CD4-positive, alpha-beta T cell treated with Interleukin-12 subunit alpha and Interleukin-12 subunit beta, for 1 hour (primary cell): Measurements from ENCODE around the gene MFSD12.

ENCODE experiments used
- DNase-seq: peaks from one replicate; pipeline ENCODE4 v3.0.0-alpha.2; 2020

The MFSD12 gene

DNA sequence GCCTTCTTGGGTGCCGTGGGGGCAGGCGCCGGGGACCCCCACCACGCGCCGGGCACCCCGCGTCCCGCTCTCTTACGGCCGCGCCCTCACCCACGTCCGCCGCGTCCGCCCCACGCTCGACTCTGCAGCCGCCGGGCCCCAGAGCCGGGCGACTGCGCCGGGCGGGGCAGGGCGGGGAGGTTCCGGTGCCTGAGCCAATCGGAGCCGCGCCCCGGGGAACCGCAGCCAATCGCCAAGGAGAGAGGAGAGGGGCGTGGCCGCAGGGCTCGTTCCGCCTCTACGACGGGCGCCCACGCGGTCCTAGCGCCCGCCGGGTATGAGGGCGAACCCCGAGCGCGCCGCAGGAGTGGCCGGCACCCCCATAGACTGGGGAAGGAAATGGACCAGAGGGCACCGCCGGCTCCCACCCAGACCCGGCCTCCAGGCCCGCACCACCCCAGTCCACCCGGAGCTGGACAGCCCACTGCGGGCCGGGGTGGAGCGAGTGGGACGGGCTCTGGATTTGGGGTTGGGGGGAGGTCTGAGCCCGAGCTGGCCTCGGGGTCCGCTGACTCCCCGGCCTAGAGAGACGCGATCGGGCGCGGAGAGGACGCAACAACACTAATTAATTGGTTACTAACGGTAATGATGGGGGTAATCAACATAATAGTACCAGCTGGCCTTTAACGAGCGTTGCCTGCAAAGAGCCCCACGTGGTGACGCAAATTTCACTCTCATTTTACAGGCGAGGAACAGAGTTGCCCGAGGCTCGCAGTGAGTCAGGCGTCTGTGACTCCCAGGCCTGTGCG is at the start of gene MFSD12:
Gene MFSD12, minus strand, starts transcription at position 126 of the 788 bp plus-strand sequence. CDS start 183 bp downstream, outside the sequence.
- DNase-seq = peak; percentile 96

DNA sequence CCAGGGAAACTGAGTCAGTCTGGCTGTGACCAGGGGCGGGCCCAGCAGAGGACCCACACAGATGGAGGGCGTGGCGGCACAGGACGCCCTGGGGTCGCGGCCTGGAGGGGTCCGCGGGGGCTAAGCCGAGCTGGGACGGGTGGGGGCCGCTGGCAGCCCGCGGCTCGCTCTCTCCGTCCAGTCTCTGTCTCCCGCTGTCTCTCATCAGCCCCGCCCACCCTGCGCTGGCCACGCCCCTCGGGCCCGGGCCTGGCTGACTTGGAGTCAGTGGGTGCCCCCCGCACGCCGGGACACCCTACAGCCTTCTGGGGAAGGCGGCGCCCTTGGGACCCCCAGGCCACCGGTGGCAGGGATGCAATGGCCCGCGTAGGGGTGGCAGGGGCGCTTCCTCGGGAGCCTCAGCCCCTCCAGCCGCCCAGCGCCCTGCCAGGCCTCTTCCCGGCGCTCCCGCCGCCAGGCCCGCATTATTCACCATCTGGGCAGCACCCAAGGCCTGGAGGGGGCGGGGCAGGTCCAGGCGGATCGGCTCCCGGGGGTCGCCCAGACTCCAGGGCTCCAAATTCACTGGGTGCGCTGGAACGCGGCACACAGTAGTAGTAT is 49.4 kb upstream of the MFSD12 start, which contains the start of gene TBXA2R:
Gene TBXA2R, minus strand, starts transcription at position 186 of the 600 bp plus-strand sequence. CDS start 6,241 bp downstream, outside the sequence.
- peak; percentile 48 for DNase-seq

DNA sequence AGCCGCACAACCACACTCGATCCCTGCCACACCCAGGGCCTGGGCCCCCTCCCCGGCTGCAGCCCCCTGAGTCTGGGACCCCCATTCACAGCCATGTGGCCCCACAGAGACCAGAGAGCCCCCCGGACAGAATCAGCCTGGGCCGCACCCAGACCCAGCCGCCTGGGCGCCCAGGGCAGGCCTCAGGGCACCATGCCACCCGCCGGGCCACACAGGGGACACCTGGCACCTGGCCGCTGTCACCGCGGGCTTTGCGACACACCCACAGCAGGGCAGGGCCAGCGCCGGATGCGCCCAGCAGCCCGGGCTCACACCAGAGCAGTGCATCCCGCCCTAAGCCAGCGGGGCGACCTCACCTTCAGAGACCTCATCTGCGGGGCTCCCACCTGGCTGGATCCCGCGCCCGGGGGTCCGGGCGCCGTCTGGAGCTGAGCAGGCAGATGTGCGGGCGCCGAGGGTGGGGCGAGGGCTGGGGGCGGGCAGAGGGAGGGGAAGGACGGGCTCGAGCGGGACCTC is 48.8 kb upstream of the MFSD12 start:
- peak; percentile 33 for DNase-seq

DNA sequence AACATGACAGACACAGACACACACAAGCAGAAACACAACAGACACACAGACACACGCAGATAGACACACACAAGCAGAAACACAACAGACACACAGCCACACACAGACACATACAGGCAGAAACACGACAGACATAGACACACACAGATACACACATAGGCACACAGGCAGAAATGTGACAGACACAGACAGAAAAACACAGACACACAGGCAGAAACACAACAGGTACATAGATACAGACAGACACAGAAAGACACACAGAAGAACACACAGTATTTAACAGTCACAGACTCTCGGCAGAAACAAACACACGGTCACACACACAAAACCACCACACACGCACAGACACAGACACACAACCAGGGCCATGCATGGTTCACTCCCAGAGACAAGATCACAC is 48.4 kb upstream of the MFSD12 start:
- DNase-seq = no peak

DNA sequence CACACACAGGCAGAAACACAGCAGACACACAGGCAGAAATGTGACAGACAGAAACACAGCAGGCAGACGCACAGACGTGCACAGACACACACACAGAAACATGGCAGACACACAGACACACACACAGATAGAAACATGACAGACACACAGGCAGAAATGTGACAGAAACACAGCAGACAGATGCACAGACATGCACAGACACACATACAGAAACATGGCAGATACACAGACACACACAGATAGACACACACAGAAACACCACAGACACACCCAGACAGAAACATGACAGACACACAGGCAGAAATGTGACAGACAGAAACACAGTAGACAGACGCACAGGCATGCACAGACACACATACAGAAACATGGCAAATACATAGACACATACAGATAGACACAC is 48.0 kb upstream of the MFSD12 start:
- no peak for DNase-seq

DNA sequence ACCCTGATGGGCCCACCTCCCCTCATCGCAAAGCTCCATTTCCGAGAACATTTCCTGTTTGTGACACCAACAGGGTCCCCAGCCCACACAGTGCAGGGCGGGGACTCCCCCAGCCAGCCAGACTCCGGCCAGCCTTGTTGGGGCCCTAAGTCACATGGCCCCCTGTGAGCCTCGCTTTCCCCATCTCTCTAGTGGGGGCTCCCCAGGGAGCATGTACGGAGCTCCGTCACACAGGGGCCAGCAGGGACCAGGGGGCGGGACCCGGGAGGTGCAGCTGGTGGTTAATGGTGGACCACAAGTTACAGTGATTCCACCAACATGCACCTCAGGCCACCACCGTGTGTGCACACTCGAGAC is 47.6 kb upstream of the MFSD12 start:
- peak; percentile 34 for DNase-seq

DNA sequence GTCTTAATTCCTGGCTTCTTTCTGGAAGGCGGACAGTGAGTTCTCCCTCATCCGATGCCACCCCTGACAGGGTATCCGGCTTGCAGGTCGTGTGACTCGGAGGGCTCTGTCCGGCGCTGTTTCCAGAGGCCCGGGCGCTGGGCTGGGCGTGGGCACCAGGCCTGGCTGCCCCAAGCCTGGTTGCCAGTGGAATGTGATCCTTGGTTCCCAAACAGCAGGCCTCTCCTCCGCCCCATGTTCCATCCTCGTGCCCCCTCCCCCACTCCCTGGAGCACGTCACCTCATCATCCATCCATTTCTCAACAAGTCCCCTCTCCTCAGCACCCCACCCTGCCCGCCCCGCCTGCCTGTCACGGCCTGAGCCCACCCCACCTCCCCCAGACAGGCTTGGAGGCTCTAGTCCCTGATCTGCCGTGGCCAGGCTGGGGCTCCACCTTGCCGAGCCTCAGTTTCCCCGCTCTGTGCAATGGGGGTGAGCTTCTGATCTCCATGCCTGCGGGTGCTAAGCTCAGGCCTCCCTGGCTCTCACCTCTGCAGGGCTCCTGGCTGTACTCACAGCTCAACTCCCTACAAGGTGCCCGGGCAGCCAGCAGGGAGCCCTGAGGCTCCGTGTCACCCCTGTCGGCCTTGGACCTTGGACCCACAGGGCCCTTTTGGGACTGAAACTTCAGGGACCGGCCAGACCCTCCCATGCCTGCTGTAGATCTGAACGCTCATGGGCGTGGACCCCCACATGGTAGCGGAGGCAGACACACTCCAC is 47.0 kb upstream of the MFSD12 start:
- DNase-seq = no peak

DNA sequence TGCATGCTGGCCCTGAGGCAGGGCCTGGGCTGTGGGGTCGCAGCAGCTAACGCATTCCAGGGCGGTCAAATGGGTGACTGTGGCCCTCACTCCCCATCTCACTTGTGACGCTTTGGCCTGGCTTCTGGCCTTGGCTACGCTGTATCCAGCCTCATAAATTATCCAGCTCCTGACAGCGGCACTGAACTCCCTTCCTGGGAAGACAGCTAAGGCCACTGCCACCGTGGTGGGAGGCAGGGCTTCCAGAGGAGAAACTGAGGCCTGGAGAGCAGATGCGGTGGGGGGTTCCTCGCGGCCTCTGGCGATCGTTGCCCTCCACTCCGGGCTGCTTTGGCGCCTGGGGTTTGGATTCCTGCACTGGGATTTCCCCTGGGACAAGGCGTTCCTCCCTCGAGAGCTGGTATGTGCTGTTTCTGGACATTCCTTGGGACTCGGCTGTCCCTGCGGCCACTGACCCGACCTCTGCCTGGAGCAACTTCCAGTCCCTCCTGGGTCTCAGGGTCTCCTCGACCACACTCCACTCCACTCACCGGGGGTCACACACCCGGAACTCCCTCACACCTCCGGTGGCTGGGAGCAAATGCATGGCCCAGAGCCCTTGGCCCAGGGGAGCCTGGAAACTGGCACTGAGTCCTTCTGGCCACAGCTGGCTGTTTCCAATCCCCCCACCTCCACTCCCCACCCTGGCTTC is 45.9 kb upstream of the MFSD12 start:
- DNase-seq = no peak

DNA sequence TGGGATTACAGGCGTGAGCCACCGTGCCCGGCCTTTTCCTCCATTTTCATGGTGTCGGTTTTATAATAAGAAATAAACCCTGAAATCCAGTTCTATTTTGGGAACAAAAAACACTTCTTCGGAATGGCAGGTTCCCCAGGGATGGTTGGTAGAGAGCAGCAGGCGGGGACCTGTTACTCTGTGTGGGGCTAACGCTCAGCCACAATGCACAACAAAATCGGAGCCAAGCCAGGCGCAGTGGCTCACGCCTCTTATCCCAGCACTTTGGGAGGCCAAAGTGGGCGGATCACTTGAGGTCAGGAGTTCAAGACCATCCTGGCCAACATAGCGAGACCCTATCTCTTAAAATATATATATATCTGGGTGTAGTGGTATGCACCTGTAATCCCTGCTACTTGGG is 43.6 kb upstream of the MFSD12 start:
- DNase-seq = no peak

DNA sequence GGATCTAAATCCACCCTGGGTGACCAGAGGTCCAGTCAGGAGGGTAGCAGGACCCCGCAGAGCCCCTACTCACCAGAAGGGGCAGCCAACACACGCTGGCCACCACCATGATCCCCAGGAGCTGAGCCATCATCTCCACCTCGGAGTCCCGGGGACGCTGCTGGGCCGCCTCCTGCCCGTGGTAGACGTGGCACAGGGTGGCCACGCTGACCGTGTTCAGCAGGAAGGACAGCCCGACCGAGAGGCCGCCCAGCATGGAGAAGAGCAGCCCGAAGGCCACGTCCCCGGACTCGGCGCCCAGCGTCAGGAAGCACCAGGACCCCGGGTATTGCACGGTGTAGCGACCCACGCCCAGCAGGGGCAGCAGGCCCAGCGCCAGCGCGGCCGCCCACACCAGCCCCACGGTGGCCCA is 42.4 kb upstream of the MFSD12 start:
- DNase-seq = no peak

DNA sequence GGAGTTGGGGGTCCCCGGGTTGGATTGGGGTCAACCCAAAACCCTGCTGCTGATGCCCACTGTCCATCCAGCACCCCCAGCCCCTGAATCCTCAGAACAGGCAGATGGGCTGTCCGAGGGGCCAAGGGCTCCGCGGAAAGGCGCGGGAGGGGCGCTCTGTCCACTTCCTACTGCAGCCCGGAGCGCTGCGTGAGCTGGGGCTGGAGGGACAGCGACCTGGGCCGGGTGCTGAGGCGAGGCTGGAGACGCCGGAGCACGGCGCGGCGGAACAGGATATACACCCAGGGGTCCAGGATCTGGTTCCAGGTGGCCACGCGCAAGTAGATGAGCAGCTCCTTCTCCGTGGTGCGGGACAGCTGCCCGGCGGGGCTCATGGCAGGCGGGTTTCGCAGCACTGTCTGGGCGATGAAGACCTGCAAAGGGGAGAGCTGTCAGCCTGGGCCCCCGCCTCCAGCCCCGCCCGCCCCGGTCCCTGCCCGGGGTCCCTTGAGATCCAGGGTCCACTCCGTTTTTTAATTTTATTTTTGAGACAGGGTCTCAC is 38.2 kb upstream of the MFSD12 start:
- no peak for DNase-seq

DNA sequence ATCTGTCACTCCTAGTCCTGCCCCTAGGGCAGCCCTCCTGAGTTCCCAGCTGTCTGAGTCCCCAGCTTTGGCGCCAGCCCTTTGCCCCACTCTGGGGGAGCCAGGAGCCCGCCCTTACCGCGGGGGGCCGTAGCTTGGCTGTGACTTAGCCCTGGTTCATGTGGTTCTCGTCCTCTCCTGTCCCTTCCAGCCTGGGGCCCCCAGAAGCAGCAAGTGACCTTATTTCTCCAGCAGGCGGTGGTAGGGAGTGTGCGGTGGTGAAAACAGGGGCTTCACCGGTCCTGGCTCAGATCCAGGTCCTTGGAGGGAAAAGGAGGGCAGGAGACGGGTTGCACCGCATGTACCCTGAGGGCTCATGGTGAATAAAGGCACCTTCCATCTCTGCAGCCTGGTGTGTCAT is 35.8 kb upstream of the MFSD12 start:
- no peak for DNase-seq

DNA sequence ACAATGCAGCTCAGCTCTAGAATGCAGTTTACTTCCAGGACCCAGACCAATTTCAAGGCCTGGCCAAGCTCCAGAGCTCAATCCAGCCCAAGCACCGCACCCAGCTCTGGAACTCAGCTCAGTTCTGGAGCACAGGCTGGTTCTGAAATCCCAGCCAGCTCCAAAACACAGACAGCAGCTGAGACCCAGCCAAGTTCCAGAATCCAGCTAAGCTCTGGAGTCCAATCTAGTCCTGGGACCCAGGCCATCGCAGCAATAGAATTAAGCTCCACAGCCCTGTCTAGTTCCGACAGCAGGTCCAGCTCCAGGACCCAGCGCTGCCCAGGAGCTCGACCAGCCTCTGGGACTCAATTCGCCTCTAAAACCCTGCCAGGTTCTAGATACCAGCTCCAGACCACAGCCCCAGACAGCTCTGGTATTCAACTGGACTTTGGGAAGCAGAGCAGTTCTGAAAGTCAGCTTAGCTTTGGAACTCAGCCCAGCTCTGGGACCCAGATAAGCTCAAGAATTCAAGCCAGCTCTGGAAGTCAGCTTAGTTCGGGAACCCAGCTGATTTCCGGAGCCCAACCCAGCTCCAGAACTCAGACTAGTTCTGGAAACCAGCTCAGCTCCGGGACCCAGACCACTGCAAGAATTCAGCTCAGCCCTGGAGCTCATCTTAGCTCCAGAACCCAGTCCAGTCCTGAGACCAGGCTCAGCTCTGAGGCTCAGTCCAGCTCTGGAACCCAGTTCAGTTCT is 34.7 kb upstream of the MFSD12 start:
- no peak for DNase-seq

DNA sequence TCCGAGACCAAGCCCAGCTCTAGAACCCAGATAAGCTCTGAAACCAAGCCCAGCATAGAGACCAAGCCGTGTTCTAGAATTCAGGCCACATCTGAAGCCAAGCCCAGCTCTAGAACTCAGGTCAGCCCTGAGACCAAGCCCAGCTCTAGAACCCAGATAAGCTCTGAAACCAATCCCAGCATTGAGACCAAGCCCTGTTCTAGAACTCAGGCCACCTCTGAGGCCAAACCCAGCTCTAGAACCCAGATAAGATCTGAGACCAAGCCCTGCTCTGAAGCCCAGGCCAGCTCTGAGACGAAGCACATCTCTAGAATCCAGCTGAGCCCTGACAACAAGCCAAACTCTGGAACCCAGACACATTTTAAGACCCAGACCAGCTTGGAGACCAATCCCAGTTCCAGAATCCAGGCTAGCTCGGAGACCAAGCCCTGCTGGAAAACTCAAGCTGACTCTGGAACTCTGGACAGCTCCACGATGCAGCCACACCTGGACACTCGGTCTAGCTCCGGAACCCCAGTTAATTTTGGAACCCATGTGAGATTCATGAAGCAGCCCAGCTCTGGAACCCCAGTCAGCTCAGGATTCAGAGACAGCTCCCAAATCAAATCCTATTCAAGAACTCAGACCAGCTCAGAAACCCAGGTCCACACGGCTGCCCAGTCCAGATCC is 33.7 kb upstream of the MFSD12 start:
- no peak for DNase-seq

DNA sequence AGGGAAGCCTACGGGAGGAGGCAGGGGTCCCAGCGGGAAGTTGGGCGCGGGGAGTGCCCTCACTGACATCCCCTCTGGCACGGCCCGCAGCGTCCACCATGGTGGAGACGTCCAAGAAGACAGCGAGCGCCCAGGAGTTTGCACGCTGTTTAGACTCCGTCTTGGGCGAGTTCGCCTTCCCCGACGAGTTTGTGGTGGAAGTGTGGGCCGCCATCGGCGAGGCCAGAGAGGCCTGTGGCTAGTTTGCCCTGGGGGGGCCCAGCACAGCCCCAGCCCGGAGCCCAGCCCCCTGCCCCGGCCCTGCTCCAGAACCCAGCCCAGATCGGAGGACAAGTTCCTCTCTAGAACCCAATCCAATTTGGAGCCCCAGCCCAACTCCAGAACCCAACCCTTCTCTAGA is 32.6 kb upstream of the MFSD12 start:
- DNase-seq = no peak

DNA sequence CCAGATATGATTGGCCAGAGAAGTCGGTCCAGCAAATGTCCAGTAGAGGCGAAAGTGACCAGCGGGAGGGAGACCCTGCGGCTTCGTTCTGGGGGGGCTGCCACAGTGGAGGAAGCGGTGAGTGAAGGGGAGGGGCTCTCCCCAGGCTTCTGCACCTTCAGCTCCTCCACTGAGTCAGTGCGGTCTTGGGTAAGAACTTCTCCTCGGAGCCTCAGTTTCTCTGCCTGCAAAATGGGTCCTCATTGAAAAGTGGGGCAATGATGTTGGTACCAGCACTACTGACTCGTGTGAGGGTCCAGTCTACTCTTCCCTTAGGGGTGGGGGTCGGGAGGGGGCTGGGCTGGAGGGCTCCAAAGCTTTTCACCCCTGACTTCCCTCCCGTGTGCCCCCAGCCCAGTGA is 32.1 kb upstream of the MFSD12 start:
- no peak for DNase-seq

DNA sequence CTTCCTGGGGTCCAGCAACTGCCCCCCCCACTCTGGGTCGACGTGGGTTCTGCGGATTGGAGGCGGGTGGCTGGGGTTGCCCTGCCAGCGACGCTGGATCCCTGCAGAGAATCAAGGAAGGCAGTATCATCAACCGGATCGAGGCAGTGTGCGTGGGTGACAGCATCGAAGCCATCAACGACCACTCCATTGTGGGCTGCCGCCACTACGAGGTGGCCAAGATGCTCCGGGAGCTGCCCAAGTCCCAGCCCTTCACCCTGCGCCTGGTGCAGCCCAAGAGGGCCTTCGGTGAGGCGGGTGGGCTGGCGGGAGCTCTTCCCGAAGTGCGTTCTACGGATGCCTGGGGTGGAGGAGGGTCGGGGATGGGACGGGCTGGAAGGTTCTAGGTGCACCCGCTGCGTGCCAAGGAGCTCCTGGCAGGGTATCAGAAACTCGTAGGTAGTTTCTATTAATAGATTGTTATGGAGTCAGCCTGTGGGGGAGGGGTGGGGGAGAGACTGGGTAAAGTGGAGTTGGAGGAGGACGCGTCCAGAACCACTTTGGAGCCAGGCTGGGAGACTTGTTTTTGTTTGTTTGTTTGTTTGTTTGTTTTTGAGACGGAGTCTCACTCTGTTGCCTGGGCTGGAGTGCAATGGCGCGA is 29.4 kb upstream of the MFSD12 start:
- no peak for DNase-seq

DNA sequence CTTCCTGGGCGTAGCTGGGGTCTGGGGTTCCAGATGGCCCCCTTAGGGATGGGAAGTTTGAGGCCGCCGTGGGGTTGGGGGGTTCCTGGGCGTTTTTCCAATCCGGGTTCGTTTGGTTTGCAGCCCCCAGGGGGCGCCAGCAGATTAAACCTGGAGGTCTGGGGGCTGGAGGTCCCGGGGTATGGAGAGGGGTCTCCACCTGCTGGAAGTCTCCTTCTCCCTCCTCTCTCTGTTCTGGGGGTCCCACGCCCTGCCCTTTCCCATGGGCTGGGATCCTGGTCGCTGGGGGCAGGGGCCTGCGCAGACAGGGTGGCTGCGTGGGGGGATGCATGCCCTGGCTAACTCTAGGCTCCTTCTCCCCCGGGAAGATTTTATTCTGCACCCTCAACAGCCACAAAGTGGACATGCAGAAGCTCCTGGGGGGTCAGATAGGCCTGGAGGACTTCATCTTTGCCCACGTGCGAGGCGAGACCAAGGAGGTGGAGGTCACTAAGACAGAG is 28.8 kb upstream of the MFSD12 start:
- DNase-seq = peak; percentile 40

DNA sequence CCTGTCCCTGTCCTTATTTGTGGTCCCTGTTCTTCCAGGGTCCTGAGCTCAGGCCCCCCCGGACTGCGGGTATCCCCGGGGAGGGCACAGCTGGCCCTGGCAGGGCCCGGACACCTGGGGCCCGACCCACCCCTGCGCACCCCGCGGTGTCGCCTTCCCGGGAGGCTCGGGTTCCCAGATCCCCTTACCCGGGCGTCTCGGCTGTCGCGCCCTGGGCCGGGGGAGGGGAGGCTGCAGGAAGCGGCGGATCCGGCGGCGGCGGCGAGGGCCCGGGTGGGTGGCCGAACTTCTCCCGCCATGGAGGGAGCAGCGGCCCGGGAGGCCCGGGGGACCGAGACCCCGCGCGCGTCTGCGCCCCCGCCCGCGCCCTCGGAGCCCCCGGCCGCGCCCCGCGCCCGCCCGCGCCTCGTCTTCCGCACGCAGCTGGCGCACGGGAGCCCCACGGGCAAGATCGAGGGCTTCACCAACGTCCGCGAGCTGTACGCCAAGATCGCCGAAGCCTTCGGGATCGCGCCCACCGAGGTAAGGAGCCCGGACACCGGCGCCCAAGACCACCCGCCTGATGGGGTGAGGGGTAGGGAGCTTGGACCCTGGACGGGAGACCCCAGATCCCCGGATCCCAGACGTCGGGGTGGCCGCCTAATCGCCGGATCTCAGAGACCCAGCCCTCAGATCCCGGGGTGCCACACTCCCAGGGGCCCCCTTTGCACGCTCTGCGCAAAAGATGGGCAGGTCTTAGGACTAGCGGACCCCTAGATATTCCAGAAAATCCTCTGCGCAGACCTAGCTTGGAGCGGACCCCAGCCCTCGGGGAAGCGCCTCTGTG is 28.1 kb upstream of the MFSD12 start, which contains the start of gene GIPC3:
Gene GIPC3, plus strand, starts transcription at position 178 of the 826 bp plus-strand sequence. Its CDS starts 120 bp downstream, at position 298.
- DNase-seq = no peak
